NK-92 treated with Interleukin-12 subunit alpha and Interleukin-12 subunit beta, amount 100 ng/mL, for 24 hours (cell line): ENCODE measurements around the gene LGR6.
"Not testable (repeated sequence)": the region's sequence is repeated elsewhere in the genome, so short reads cannot be mapped to it uniquely, and the experiment has no call there.

Experiments
- DNase-seq: peaks from one replicate; lab custom pipeline; 2025; lab: John Stamatoyannopoulos, UW

The LGR6 gene

DNA sequence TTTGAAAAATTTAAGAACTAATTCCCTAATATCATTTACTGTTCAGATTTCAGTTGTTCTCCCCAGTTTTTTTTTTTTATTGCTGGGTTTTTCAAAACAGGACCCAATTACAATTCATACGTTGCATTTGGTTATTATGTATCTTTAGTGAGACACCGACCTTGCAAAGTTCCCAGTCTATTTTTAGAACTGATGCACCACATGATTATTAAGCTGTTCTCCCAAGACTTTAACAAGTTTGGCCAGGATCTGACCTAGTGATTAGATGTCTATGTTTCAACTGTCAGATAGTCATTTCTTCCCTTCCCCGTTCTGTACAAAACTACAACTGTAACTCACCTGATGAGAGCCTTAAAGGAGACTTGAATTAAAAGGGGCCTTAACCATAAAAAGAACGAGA lies 140.3 kb downstream of the LGR6 start:
- no peak for DNase-seq

DNA sequence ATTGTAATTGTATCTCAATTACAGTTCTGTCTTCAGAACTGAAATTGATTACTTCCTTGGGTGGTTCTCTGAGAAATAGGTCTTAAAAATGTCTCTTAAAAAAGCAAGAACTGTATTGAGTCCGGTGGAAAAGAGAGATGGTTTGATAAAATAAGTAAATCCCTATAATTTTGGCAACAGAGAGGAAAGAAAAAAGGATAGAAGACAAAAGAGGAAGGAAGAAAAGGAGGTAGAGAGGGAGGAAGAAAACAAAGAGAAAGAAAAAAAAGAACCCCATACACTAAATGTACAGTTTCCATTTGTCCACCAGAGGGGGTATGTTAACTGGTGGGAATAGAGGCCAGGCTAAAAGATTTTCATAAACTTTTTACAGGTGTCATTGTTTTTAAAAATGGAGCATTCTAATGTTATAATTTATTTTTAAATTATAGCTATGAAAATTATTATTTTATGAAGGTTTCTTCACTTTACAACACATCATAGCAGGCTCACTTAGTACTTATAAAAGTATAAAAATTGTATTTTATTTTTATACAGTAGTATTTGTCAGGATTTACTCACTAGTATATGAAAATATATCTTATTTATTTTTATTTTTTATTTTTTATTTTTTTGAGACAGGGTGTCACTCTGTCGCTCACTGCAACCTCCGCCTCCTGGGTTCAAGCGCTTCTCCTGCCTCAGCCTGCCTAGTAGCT lies 150.2 kb downstream of the LGR6 start:
- no peak for DNase-seq

GRCh38 chr1:202348005-202348508 lies 154.5 kb downstream of the LGR6 start:
- no peak for DNase-seq

- peak; percentile 95 for DNase-seq
Observed at GRCh38 chr1:202348509-202349205, 155.1 kb downstream of the LGR6 start, which contains the start of gene PPP1R12B. PPP1R12B (plus strand) TSS chr1:202348699; CDS start chr1:202348852, 153 bp downstream.

DNA sequence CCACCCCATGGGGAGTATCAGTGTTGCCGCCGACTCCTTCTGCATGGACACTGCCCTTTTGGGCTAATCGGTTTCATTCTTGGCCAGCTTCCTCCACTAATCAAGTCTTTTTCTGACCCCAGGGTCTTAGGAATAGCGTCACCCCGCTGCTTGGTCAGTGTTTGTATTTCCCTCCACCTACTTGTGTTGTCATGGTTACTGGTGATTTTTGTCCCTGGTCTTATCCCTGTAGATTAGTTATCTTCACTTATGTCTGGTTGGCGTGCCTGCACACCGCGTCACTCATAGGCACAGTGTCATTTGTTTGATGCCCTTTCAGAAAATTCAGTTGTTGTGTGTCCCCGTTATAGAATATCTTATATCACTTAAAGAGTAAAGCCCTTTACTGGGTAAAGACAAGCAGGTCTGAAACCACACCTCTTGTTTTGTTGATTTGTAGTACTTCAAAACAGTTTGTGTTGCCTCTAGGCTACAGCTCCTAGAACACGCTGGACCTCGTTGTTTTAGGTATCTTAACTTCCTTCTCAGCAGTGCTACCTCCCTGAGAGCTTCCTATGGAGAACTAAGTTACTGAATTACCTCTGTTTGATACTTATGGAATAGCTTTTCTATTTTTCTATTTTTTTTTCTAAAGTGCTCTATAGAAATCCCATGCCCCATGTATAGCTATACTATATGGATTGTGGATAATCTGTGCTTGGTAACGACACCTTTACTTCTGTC lies 155.8 kb downstream of the LGR6 start:
- no peak for DNase-seq

DNA sequence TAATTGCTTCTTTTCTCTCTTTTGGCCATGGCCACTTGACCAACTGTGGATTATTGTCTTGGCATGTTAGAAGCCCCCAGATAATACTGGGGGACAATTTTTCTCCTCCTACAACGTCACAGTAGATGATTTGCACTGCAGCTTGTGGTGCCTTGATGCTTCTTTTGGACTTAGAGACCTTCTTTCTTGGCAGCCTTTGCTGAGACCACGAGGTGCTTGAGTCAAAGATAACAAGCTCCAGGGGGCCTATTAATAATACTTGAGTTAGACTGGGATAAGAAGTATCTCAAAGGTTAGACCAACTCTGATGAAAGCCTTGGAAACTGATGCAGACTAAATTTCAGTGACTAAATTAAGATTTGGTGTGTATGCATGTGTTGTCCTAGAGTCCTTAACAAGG lies 158.1 kb downstream of the LGR6 start:
- no peak for DNase-seq

DNA sequence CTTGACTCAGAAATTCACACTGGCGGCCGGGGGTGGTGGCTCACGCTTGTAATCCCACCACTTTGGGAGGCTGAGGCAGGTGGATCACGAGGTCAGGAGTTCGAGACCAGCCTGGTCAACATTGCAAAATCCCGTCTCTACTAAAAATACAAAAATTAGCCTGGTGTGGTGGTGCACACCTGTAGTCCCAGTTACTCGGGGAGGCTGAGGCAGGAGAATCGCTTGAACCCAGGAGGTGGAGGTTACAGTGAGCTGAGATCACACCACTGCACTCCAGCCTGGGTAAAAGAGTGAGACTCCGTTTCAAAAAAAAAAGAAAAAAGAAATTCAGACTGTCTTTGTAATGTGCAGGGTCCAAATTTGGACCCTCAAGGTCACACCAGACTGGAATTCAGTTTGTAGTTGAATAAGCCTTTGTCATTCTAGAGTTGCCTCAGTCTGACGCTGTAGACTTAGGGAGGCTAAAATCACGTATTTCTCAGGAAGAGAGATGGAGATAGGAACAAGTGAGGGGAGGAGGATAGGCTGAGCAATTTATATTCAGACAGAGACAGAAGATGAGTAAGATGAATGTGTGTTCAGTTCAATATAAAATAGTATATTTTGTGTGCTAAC lies 159.1 kb downstream of the LGR6 start:
- not testable (repeated sequence) for DNase-seq

DNA sequence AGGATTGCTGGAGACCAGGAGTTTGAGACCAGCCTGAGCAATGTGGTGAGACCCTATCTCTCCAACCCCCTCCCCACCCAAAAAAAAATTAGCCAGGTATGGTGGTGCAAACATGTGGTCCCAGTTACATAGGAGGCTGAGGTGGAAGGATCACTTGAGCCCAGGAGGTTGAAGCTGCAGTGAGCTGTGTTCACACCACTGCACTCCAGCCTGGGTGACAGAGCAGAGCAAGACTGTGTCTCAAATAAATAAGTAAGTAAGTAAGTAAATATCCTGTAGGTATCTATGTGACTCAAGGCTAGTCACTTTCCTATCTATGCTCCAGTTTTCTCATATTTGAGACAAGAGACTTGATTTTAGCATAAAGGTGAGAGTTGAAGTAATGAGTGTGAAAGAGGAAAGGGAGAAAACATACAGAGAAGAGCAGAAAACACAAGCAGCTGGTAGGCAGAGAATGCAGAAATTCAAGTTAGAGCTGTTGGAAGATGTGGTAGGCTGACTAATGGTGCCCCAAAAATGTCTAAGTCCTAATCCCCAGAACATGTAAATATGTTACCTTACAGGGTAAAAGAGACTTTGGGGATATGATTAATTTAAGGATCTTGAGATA lies 162.4 kb downstream of the LGR6 start:
- DNase-seq: no peak

- no peak for DNase-seq
Observed at GRCh38 chr1:202357506-202357905, 163.9 kb downstream of the LGR6 start.

GRCh38 chr1:202361224-202361623 lies 167.6 kb downstream of the LGR6 start:
- DNase-seq: no peak

DNA sequence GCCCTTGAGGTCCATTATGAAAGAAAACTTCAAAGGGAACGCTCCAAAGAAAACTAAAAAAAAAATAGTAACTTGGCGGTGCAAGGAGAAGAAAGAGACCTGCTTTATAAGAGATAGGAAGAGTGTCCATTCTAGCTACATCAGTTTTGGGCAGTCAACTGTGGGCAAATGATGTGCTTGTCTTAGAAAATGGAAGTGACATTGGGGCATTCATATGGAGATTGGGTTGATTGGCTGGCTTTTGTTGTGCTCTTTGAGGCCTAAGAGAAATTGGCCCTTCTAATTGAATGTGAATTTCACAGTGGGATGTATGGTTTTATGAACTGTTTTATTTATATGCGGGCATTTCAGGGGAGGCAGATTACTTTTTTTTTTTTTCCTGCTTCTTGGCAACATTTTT lies 168.1 kb downstream of the LGR6 start:
- DNase-seq: no peak

DNA sequence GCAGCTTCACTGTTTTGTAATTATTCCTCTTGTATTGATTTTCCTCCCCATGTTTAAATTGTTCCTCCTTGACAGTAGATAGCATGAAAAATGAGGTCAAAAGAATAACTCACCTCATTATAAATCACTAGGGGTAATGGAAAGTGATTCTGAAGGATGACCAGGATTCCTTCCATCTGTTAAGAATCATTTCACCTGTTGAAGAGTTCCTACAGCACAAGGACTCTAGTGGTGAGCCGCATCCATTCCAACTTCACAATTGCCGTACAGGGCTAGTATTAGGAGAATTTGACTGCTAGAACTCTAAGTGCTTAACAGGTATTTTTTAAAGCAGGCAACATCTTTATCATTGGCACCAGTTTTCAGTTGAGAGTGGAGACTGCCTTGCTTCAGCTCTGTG lies 168.6 kb downstream of the LGR6 start:
- DNase-seq: no peak

- no peak for DNase-seq
Observed at GRCh38 chr1:202365092-202365815, 171.7 kb downstream of the LGR6 start.

DNA sequence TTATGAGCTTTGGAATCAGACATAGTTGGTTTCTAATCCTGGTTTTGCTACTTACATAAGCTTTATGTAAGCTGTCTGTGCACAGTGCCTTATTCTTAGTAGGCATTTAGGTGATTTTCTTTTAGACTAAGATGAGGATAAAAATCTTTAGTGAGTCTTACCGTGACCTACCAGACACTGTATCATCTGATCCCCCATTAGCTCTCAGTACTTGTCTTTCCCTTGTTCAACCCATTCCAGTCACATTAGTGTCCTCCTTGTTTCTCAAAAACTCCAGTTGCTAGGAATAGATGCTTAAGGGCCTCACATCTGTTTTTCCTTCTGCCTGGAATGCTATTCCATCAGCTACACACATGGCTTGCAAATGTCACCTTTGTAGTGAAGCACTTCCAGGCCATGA lies 173.7 kb downstream of the LGR6 start:
- DNase-seq: no peak
